PC-9 (cell line): ENCODE data around the gene CSH1. TPM values are rescaled to one million over a fixed set of nuclear protein-coding genes. Genes with fewer than 3 reads are reported as not detected.
A peak's percentile ranks its signal among the peaks of the same experiment; 100 is the strongest.

Experiments used
- BruUV-seq: library from RNA; stranded (reverse); fragments of 400-500 nt; replicated peaks from 2 replicates; lab custom pipeline; 2021; lab: Mats Ljungman, UMichigan
- CTCF ChIA-PET: fragments of 300-600 bp; sonication (Branson Sonifier 250); formaldehyde crosslinking; loops from one replicate; lab custom pipeline; 2022; ENCODE audit warnings: antibody characterized with exemption; lab: Charles Lee
- POLR2A ChIA-PET: fragments of 300-600 bp; sonication (Branson Sonifier 250); formaldehyde crosslinking; loops from one replicate; lab custom pipeline; 2022; ENCODE audit warnings: antibody characterized with exemption; ENCODE audit not compliant: unreplicated experiment; lab: Charles Lee
- DNase-seq, 2 experiments: peaks; one replicate each; pipeline versions ENCODE4 v3.0.0 to v3.0.0-alpha.2; 2015 to 2022; ENCODE audit warnings: mixed read lengths in 1 of 2
- H2AFZ ChIP-seq: fragments of 200-600 bp; sonication (generic); 2 replicates; pipeline ENCODE4 v1.8.1; 2017; ENCODE audit warnings: antibody characterized with exemption
- H3F3A ChIP-seq: fragments of 200-600 bp; sonication (generic); 2 replicates; pipeline ENCODE4 v1.8.1; 2017; ENCODE audit warnings: antibody characterized with exemption, mild to moderate bottlenecking, low read depth; ENCODE audit not compliant: insufficient read depth
- H3K27ac ChIP-seq: fragments of 200-600 bp; sonication (generic); 2 replicates; pipeline ENCODE4 v1.6.1; 2016; ENCODE audit warnings: mixed run types
- H3K27me3 ChIP-seq: fragments of 200-600 bp; sonication (generic); 2 replicates; pipeline ENCODE4 v1.6.1; 2016; ENCODE audit warnings: low read depth, mixed run types; ENCODE audit not compliant: insufficient read depth
- H3K36me3 ChIP-seq: fragments of 200-600 bp; sonication (generic); 2 replicates; pipeline ENCODE4 v1.6.1; 2016; ENCODE audit warnings: low read depth, mixed run types
- H3K4me1 ChIP-seq: fragments of 200-600 bp; sonication (generic); replicated peaks from 2 replicates; pipeline ENCODE4 v1.6.1; 2016; ENCODE audit warnings: mixed run types; ENCODE audit not compliant: insufficient read depth
- H3K4me2 ChIP-seq: fragments of 200-600 bp; sonication (generic); 2 replicates; pipeline ENCODE4 v1.6.1; 2017; ENCODE audit warnings: mixed run types
- H3K4me3 ChIP-seq: fragments of 200-600 bp; sonication (generic); 2 replicates; pipeline ENCODE4 v1.6.1; 2016; ENCODE audit warnings: mixed run types
- H3K79me2 ChIP-seq: fragments of 200-600 bp; sonication (generic); 2 replicates; pipeline ENCODE4 v1.6.1; 2017; ENCODE audit warnings: low read depth, mixed run types
- H3K9me2 ChIP-seq: fragments of 200-600 bp; sonication (generic); 2 replicates; pipeline ENCODE4 v1.8.1; 2017; ENCODE audit warnings: mild to moderate bottlenecking; ENCODE audit not compliant: insufficient read depth
- H3K9me3 ChIP-seq: fragments of 200-600 bp; sonication (generic); 2 replicates; pipeline ENCODE4 v1.8.1; 2016; ENCODE audit warnings: low read depth; ENCODE audit not compliant: insufficient read depth
- H4K20me1 ChIP-seq: fragments of 200-600 bp; sonication (generic); 2 replicates; pipeline ENCODE4 v1.8.1; 2017; ENCODE audit not compliant: insufficient read depth
- EZH2 ChIP-seq: fragments of 200-600 bp; sonication (generic); IDR thresholded peaks from 2 replicates; pipeline ENCODE4 v1.8.0; 2017; ENCODE audit warnings: antibody characterized with exemption, low read depth
- intact Hi-C: fragments of 100-400 bp; cut with micrococcal nuclease; formaldehyde crosslinking; loops from one replicate; pipeline ENCODE4 v1.10.0; 2022; ENCODE audit not compliant: unreplicated experiment
- total RNA-seq: library from RNA; stranded (reverse); gene quantifications from 2 replicates; pipeline ENCODE4 v1.2.3, GENCODE V29; 2021
- TF ChIP-seq, protein P1 (sequence below): fragments of 200-600 bp; sonication (generic); conservative IDR thresholded peaks from 2 replicates; pipeline ENCODE4 v1.6.1; 2017; ENCODE audit warnings: mixed run types, antibody characterized with exemption, mild to moderate bottlenecking, moderate library complexity

CSH1 gene
- total RNA-seq, 1 experiment from 2014 or later, result not detected

DNA sequence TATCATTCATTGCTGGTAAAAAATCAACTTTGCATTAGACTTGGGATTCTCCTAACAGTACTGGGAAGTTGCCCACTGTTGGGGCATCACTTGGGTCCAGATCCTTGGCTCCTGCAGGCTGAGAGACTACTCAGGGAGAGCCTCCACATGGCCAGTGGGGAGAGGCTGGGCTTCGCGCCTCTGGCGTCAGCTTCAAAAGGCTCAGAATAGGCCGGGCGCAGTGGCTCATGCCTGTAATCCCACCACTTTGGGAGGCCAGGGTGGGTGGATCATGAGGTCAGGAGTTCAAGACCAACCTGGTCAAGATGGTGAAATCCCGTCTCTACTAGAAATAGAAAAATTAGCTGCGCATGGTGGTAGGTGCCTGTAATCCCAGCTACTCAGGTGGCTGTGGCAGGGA, 18.1 kb upstream of the CSH1 start:
- POLR2A ChIA-PET, result no interaction called here
- TF ChIP-seq EZH2, result no peak
- TF ChIP-seq, protein P1, sequence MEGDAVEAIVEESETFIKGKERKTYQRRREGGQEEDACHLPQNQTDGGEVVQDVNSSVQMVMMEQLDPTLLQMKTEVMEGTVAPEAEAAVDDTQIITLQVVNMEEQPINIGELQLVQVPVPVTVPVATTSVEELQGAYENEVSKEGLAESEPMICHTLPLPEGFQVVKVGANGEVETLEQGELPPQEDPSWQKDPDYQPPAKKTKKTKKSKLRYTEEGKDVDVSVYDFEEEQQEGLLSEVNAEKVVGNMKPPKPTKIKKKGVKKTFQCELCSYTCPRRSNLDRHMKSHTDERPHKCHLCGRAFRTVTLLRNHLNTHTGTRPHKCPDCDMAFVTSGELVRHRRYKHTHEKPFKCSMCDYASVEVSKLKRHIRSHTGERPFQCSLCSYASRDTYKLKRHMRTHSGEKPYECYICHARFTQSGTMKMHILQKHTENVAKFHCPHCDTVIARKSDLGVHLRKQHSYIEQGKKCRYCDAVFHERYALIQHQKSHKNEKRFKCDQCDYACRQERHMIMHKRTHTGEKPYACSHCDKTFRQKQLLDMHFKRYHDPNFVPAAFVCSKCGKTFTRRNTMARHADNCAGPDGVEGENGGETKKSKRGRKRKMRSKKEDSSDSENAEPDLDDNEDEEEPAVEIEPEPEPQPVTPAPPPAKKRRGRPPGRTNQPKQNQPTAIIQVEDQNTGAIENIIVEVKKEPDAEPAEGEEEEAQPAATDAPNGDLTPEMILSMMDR, result no peak
- Histone ChIP-seq H3K9me2 (no peaks in the 10 kb centered on the region), H3K27ac (no peak overlapping the region), H3K4me3 (no peak overlapping the region), H3K4me2 (no peak overlapping the region), H3K27me3 (peaks cover 23% of the 10 kb centered on the region; the same call in 1 of the 2 replicates), H2AFZ (no peak overlapping the region), H4K20me1 (no peaks in the 10 kb centered on the region), H3K9me3 (no peaks in the 10 kb centered on the region), H3K36me3 (no peaks in the 10 kb centered on the region), H3K79me2 (no peaks in the 10 kb centered on the region), H3K4me1 (no peaks in the 10 kb centered on the region), H3F3A (no peaks in the 10 kb centered on the region)
- DNase-seq, result no peak
- no TSS peak for BruUV-seq
- intact Hi-C loops, result loop anchor here (10.0 kb wide), 1 partner anchor 500 kb away; no protein-coding TSS in a partner anchor
- CTCF ChIA-PET, result no interaction called here

DNA sequence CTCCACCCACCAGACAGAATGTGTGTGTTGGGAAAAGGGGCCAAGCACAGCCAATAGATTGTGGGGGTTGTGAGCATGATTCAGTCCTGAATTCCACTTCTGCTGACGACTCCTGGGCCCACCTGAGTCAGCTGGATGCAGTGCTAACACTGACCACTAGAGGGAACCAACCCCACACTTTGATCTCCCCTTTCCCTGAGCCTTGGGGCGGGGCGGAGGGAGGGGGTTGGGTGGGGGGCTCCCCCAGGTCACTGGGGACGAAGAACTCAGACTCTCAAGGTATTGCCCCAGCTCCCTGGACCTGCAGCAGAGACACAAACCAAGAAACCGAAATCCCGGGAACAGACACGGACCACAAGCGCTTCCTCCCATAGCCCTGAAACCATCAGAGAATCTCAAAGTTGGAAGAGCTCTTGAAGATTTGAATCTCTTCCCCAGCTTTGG, 15.3 kb upstream of the CSH1 start:
- no TSS peak for BruUV-seq
- ChIA-PET CTCF (interaction anchor here (0.6 to 1.6 kb wide), 5 partner anchors 81 to 402 kb away, joined by 3 to 7 read pairs (median 4); no protein-coding TSS in a partner anchor), POLR2A (no interaction called here)
- Histone ChIP-seq H3K4me1 (no peaks in the 10 kb centered on the region), H3K4me2 (no peak overlapping the region), H3K27me3 (peaks cover 28% of the 10 kb centered on the region; the same call in 1 of the 2 replicates), H3K36me3 (no peaks in the 10 kb centered on the region), H3K9me3 (no peaks in the 10 kb centered on the region), H4K20me1 (no peaks in the 10 kb centered on the region), H2AFZ (no peak overlapping the region), H3F3A (no peaks in the 10 kb centered on the region), H3K9me2 (no peaks in the 10 kb centered on the region), H3K4me3 (no peak overlapping the region), H3K79me2 (no peaks in the 10 kb centered on the region), H3K27ac (no peak overlapping the region)
- peak in 1 of 2 experiments; percentile 52 for DNase-seq
- TF ChIP-seq, protein P1, result peak; percentile 75
- TF ChIP-seq EZH2, result no peak
- intact Hi-C loops, result loop anchor here (10.0 kb wide), 1 partner anchor 503 kb away; no protein-coding TSS in a partner anchor

- Histone ChIP-seq H3K9me3 (no peaks in the 10 kb centered on the region), H4K20me1 (no peaks in the 10 kb centered on the region), H3K27me3 (peaks cover 22% of the 10 kb centered on the region; the same call in 1 of the 2 replicates), H3K27ac (no peak within 1 kb of the TSS), H3K4me3 (no peak within 1 kb of the TSS), H3K4me1 (no peaks in the 10 kb centered on the region), H3F3A (no peaks in the 10 kb centered on the region), H3K79me2 (no peaks in the 10 kb centered on the region), H3K4me2 (no peak within 1 kb of the TSS), H3K9me2 (no peaks in the 10 kb centered on the region), H2AFZ (no peak within 1 kb of the TSS), H3K36me3 (no peaks in the 10 kb centered on the region)
- CTCF ChIA-PET, result interaction anchor here (0.7 to 1.6 kb wide), 3 partner anchors 82 to 222 kb away, joined by 4 to 7 read pairs (median 5); no protein-coding TSS in a partner anchor
- TF ChIP-seq, protein P1, result no peak
- TF ChIP-seq EZH2, result no peak
- intact Hi-C loops, result loop anchor here (10.0 kb wide), 1 partner anchor 504 kb away; no protein-coding TSS in a partner anchor
- no peak for DNase-seq
- no TSS peak for BruUV-seq
- POLR2A ChIA-PET, result no interaction called here
These were observed 14.8 kb upstream of the CSH1 start, which contains the start of gene CSHL1 for GRCh38 chr17:63911041-63911635. TSS of gene CSHL1 (minus strand) at chr17:63911258. CDS start at chr17:63911196, 62 bp downstream.
